IMR-90 (cell line): Measurements from ENCODE around the gene TNNI3K. TPM values are rescaled to one million over a fixed set of nuclear protein-coding genes. Genes with fewer than 3 reads are reported as not detected.

Experiments
- ATAC-seq: fragments of 200-7000 bp; cut with Tn5 transposase; 2 replicates; pipeline ENCODE4 v1.9.1; 2020; ENCODE audit warnings: low read depth, mild to moderate bottlenecking, moderate library complexity
- BruUV-seq: library from RNA; stranded (reverse); fragments of 400-500 nt; replicated peaks from 2 replicates; lab custom pipeline; 2021; lab: Mats Ljungman, UMichigan
- CTCF ChIA-PET: fragments of 300-600 bp; formaldehyde crosslinking; extraction: SDS; loops from one replicate; lab custom pipeline; 2021; ENCODE audit warnings: antibody characterized with exemption; lab: Yijun Ruan, JAX
- POLR2A ChIA-PET: fragments of 300-600 bp; sonication (Branson Sonifier 250); formaldehyde crosslinking; loops from one replicate; lab custom pipeline; 2022; ENCODE audit warnings: antibody characterized with exemption; ENCODE audit not compliant: unreplicated experiment; lab: Charles Lee
- DNase-seq: peaks from one replicate; pipeline ENCODE4 v3.0.0; 2013
- H2AFZ ChIP-seq: replicated peaks from 2 replicates; pipeline ENCODE3; 2013; ENCODE audit warnings: low read length, mild to moderate bottlenecking; ENCODE audit not compliant: poor library complexity
- H2AK5ac ChIP-seq: 2 replicates; pipeline ENCODE4 v1.6.1; 2013; ENCODE audit warnings: low read depth, low read length, inconsistent platforms
- H2AK9ac ChIP-seq: replicated peaks from 2 replicates; pipeline ENCODE3; 2013; ENCODE audit warnings: mild to moderate bottlenecking, low read depth, low read length, moderate library complexity; ENCODE audit not compliant: poor library complexity
- H2BK120ac ChIP-seq: 2 replicates; pipeline ENCODE4 v1.6.1; 2013; ENCODE audit warnings: low read depth, low read length, inconsistent platforms
- H2BK15ac ChIP-seq: 3 replicates; pipeline ENCODE4 v1.6.1; 2013; ENCODE audit warnings: low read depth, low read length, inconsistent platforms
- H2BK20ac ChIP-seq: 2 replicates; pipeline ENCODE4 v1.6.1; 2013; ENCODE audit warnings: low read depth, mild to moderate bottlenecking, inconsistent platforms, low read length, moderate library complexity
- H2BK5ac ChIP-seq: 2 replicates; pipeline ENCODE4 v1.6.1; 2013; ENCODE audit warnings: mild to moderate bottlenecking, low read depth, low read length, inconsistent platforms; ENCODE audit not compliant: poor library complexity, severe bottlenecking
- H3K14ac ChIP-seq: replicated peaks from 2 replicates; pipeline ENCODE4 v1.6.1; 2013; ENCODE audit warnings: low read depth, low read length, inconsistent platforms
- H3K18ac ChIP-seq: 2 replicates; pipeline ENCODE4 v1.6.1; 2013; ENCODE audit warnings: low read depth, low read length, control low read depth
- H3K23ac ChIP-seq: 2 replicates; pipeline ENCODE4 v1.6.1; 2013; ENCODE audit warnings: low read depth, low read length, inconsistent platforms
- H3K27ac ChIP-seq: 2 replicates; pipeline ENCODE4 v1.5.1; 2013; ENCODE audit warnings: mild to moderate bottlenecking, control low read depth, low read length; ENCODE audit not compliant: insufficient read depth
- H3K27me3 ChIP-seq: 2 replicates; pipeline ENCODE4 v1.6.1; 2013; ENCODE audit warnings: low read length; ENCODE audit not compliant: control insufficient read depth, insufficient read depth
- H3K36me3 ChIP-seq: 2 replicates; pipeline ENCODE4 v1.6.1; 2013; ENCODE audit warnings: low read length, mixed read lengths; ENCODE audit not compliant: control insufficient read depth, insufficient read depth
- H3K4ac ChIP-seq: 2 replicates; pipeline ENCODE4 v1.6.1; 2013; ENCODE audit warnings: low read depth, low read length, inconsistent platforms
- H3K4me1 ChIP-seq: 2 replicates; pipeline ENCODE4 v1.6.1; 2013; ENCODE audit warnings: low read length, mixed read lengths; ENCODE audit not compliant: control insufficient read depth, insufficient read depth
- H3K4me2 ChIP-seq: 2 replicates; pipeline ENCODE4 v1.6.1; 2013; ENCODE audit warnings: low read depth, mild to moderate bottlenecking, control low read depth, low read length, moderate library complexity
- H3K4me3 ChIP-seq: 2 replicates; pipeline ENCODE4 v1.5.1; 2013; ENCODE audit warnings: low read depth, mild to moderate bottlenecking, control low read depth, low read length, moderate library complexity; ENCODE audit not compliant: insufficient read depth
- H3K56ac ChIP-seq: 2 replicates; pipeline ENCODE4 v1.6.1; 2013; ENCODE audit warnings: low read length, inconsistent platforms; ENCODE audit not compliant: insufficient read depth; ENCODE audit errors: extremely low read depth
- H3K79me1 ChIP-seq, 2 experiments: 2 replicates each; pipeline ENCODE4 v1.6.1; 2013; ENCODE audit warnings: low read length in 2 of 2, inconsistent platforms in 1 of 2, low read depth in 1 of 2
- H3K9ac ChIP-seq: 2 replicates; pipeline ENCODE4 v1.6.1; 2013; ENCODE audit warnings: low read depth, low read length, control low read depth
- H3K9me1 ChIP-seq: 2 replicates; pipeline ENCODE4 v1.6.1; 2013; ENCODE audit warnings: low read length, inconsistent platforms; ENCODE audit not compliant: insufficient read depth
- H3K9me3 ChIP-seq: 2 replicates; pipeline ENCODE4 v1.6.1; 2013; ENCODE audit warnings: low read length; ENCODE audit not compliant: control insufficient read depth, insufficient read depth
- H4K20me1 ChIP-seq: 2 replicates; pipeline ENCODE4 v1.6.1; 2013; ENCODE audit warnings: low read length, inconsistent platforms; ENCODE audit not compliant: insufficient read depth
- H4K5ac ChIP-seq: 2 replicates; pipeline ENCODE4 v1.6.1; 2013; ENCODE audit warnings: mild to moderate bottlenecking, low read depth, low read length, control low read depth
- H4K8ac ChIP-seq, 2 experiments: 2 replicates each; pipeline ENCODE4 v1.6.1; 2013; ENCODE audit warnings: low read depth in 2 of 2, low read length in 2 of 2, control low read depth in 1 of 2, inconsistent platforms in 1 of 2
- H4K91ac ChIP-seq: 2 replicates; pipeline ENCODE4 v1.6.1; 2013; ENCODE audit warnings: low read depth, low read length, inconsistent platforms; ENCODE audit not compliant: insufficient read depth
- BHLHE40 ChIP-seq: fragments of 150-350 bp; IDR thresholded peaks from 2 replicates; pipeline ENCODE4 v1.6.1; 2016; ENCODE audit warnings: mild to moderate bottlenecking, low read depth, low read length
- CEBPB ChIP-seq: IDR thresholded peaks from 2 replicates; pipeline ENCODE4 v1.6.1; 2012; ENCODE audit warnings: low read depth, low read length, improper control_type of control experiment
- CHD1 ChIP-seq: IDR thresholded peaks from 2 replicates; pipeline ENCODE4 v1.6.1; 2012; ENCODE audit warnings: low read depth, low read length, improper control_type of control experiment
- FOS ChIP-seq: fragments of 150-350 bp; IDR thresholded peaks from 2 replicates; pipeline ENCODE4 v1.6.1; 2016; ENCODE audit warnings: low read depth, low read length
- MAFK ChIP-seq: IDR thresholded peaks from 2 replicates; pipeline ENCODE4 v1.6.1; 2012; ENCODE audit warnings: low read depth, low read length, improper control_type of control experiment
- MAZ ChIP-seq: IDR thresholded peaks from 2 replicates; pipeline ENCODE4 v1.6.1; 2012; ENCODE audit warnings: low read depth, mild to moderate bottlenecking, low read length, improper control_type of control experiment, moderate library complexity, borderline replicate concordance
- MXI1 ChIP-seq: IDR thresholded peaks from 2 replicates; pipeline ENCODE4 v1.6.1; 2012; ENCODE audit warnings: low read depth, mild to moderate bottlenecking, low read length, moderate library complexity, borderline replicate concordance
- NFE2L2 ChIP-seq: fragments of 150-350 bp; IDR thresholded peaks from 2 replicates; pipeline ENCODE4 v1.6.1; 2016; ENCODE audit warnings: low read depth, mild to moderate bottlenecking, low read length
- POLR2A ChIP-seq: IDR thresholded peaks from 2 replicates; pipeline ENCODE4 v1.6.1; 2012; ENCODE audit warnings: mild to moderate bottlenecking, low read depth, low read length
- RAD21 ChIP-seq: IDR thresholded peaks from 2 replicates; pipeline ENCODE4 v1.6.1; 2012; ENCODE audit warnings: low read length, improper control_type of control experiment
- RCOR1 ChIP-seq: IDR thresholded peaks from 2 replicates; pipeline ENCODE4 v1.6.1; 2012; ENCODE audit warnings: mild to moderate bottlenecking, low read length, improper control_type of control experiment; ENCODE audit not compliant: insufficient replicate concordance
- RFX5 ChIP-seq: IDR thresholded peaks from 2 replicates; pipeline ENCODE4 v1.8.0; 2012; ENCODE audit warnings: low read depth, mild to moderate bottlenecking, low read length, moderate library complexity
- SMC3 ChIP-seq: fragments of 150-350 bp; IDR thresholded peaks from 2 replicates; pipeline ENCODE4 v1.6.1; 2016; ENCODE audit warnings: low read depth, mild to moderate bottlenecking, antibody characterized with exemption, low read length, moderate library complexity
- USF2 ChIP-seq: fragments of 150-350 bp; IDR thresholded peaks from 2 replicates; pipeline ENCODE4 v1.6.1; 2017; ENCODE audit warnings: mild to moderate bottlenecking, antibody characterized with exemption, low read length, low read depth
- WGBS, 2 experiments: methylation state at CpG; one replicate each; pipeline versions ENCODE4 v1.1.5 to v1.1.7; 2013; ENCODE audit warnings: missing lambda C conversion rate in 2 of 2; ENCODE audit not compliant: insufficient read length in 1 of 2; ENCODE audit errors: extremely low coverage in 2 of 2; 5-methylcytosine and 5-hydroxymethylcytosine counted together
- dilution Hi-C: fragments of 300-500 bp; cut with HindIII; formaldehyde crosslinking; loops from one replicate; pipeline ENCODE4 v1.14.3; 2018; ENCODE audit warnings: low sequenced_read_pairs; ENCODE audit not compliant: unreplicated experiment
- in situ Hi-C: fragments of 300-500 bp; cut with MboI; formaldehyde crosslinking; loops from 3 replicates; pipeline ENCODE4 v1.14.3; 2019; ENCODE audit warnings: low sequenced_read_pairs, inconsistent platforms, mixed read lengths
- intact Hi-C: fragments of 100-400 bp; cut with micrococcal nuclease; formaldehyde crosslinking; loops from 2 replicates; pipeline ENCODE4 v1.10.0; 2022
- polyA plus RNA-seq, 3 experiments: library from polyadenylated mRNA; depleted of rRNA; stranded (reverse); fragments of >200 nt; gene quantifications; 2 replicates each; pipeline ENCODE4 v1.2.3, GENCODE V29; 2012; ENCODE audit warnings: low replicate concordance in 1 of 3
- total RNA-seq: library from RNA; depleted of rRNA; stranded (reverse); fragments of >200 nt; gene quantifications from 2 replicates; pipeline ENCODE4 v1.2.3, GENCODE V29; 2012
- TF ChIP-seq, protein P1 (sequence below): conservative IDR thresholded peaks from 2 replicates; pipeline ENCODE4 v1.5.1; 2012; ENCODE audit warnings: mild to moderate bottlenecking, low read depth, low read length, improper control_type of control experiment
- TF ChIP-seq, protein P2 (sequence below): fragments of 150-350 bp; IDR thresholded peaks from 2 replicates; pipeline ENCODE4 v1.6.1; 2016; ENCODE audit warnings: low read depth, mild to moderate bottlenecking, low read length, moderate library complexity, borderline replicate concordance

TNNI3K gene
- total and polyA plus RNA-seq, 2 of the 4 experiments (the other 2 are of a cell fraction): 0.90 to 1.3 TPM

- dilution Hi-C loops (no loop called here), intact Hi-C loops (no loop called here), in situ Hi-C loops (no loop called here)
- Histone ChIP-seq H4K5ac (no peak overlapping the region), H3K4ac (no peak overlapping the region), H2AK5ac (no peak overlapping the region), H3K27ac (no peak overlapping the region), H3K27me3 (no peaks in the 10 kb centered on the region), H2AK9ac (no peak overlapping the region), H3K23ac (no peak overlapping the region), H3K4me2 (no peak overlapping the region), H3K9me3 (no peaks in the 10 kb centered on the region), H3K79me1 (no peaks in the 10 kb centered on the region), H4K20me1 (no peaks in the 10 kb centered on the region), H2AFZ (no peak overlapping the region), H3K56ac (no peak overlapping the region), H4K8ac (no peak overlapping the region), H3K18ac (no peak overlapping the region), H2BK15ac (no peak overlapping the region), H2BK120ac (no peak overlapping the region), H3K4me1 (no peaks in the 10 kb centered on the region), H4K91ac (no peak overlapping the region), H3K14ac (no peak overlapping the region), H2BK5ac (no peak overlapping the region), H3K36me3 (no peaks in the 10 kb centered on the region), H3K9me1 (no peaks in the 10 kb centered on the region), H3K9ac (no peak overlapping the region), H2BK20ac (no peak overlapping the region), H3K4me3 (no peak overlapping the region)
- no TSS peak for BruUV-seq
- TF ChIP-seq MAZ: no peak
- no peak for TF ChIP-seq USF2
- TF ChIP-seq POLR2A: no peak
- TF ChIP-seq SMC3: no peak
- TF ChIP-seq, protein P1, sequence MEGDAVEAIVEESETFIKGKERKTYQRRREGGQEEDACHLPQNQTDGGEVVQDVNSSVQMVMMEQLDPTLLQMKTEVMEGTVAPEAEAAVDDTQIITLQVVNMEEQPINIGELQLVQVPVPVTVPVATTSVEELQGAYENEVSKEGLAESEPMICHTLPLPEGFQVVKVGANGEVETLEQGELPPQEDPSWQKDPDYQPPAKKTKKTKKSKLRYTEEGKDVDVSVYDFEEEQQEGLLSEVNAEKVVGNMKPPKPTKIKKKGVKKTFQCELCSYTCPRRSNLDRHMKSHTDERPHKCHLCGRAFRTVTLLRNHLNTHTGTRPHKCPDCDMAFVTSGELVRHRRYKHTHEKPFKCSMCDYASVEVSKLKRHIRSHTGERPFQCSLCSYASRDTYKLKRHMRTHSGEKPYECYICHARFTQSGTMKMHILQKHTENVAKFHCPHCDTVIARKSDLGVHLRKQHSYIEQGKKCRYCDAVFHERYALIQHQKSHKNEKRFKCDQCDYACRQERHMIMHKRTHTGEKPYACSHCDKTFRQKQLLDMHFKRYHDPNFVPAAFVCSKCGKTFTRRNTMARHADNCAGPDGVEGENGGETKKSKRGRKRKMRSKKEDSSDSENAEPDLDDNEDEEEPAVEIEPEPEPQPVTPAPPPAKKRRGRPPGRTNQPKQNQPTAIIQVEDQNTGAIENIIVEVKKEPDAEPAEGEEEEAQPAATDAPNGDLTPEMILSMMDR: no peak
- no peak for TF ChIP-seq RAD21
- no peak for TF ChIP-seq BHLHE40
- no peak for TF ChIP-seq MXI1
- TF ChIP-seq FOS: no peak
- TF ChIP-seq CHD1: no peak
- no peak for TF ChIP-seq CEBPB
- TF ChIP-seq MAFK: no peak
- TF ChIP-seq, protein P2, sequence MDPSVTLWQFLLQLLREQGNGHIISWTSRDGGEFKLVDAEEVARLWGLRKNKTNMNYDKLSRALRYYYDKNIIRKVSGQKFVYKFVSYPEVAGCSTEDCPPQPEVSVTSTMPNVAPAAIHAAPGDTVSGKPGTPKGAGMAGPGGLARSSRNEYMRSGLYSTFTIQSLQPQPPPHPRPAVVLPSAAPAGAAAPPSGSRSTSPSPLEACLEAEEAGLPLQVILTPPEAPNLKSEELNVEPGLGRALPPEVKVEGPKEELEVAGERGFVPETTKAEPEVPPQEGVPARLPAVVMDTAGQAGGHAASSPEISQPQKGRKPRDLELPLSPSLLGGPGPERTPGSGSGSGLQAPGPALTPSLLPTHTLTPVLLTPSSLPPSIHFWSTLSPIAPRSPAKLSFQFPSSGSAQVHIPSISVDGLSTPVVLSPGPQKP: no peak
- TF ChIP-seq RFX5: no peak
- TF ChIP-seq NFE2L2: no peak
- TF ChIP-seq RCOR1: no peak
- WGBS, 2 experiments: no CpG with 5 or more reads among the region's 2 CpGs
- CTCF ChIA-PET: interaction anchor here (0.6 kb wide), 1 partner anchor 1921 kb away, joined by 3 read pairs; no protein-coding TSS in a partner anchor
- no peak for ATAC-seq
- POLR2A ChIA-PET: no interaction called here
- no peak for DNase-seq
These were observed 342.9 kb downstream of the TNNI3K start for GRCh38 chr1:74578101-74578500.
